HTR-8/SVneo (cell line): ENCODE results near the gene GALNT9.
"Not testable (repeated sequence)": the region's sequence is repeated elsewhere in the genome, so short reads cannot be mapped to it uniquely, and the experiment has no call there.

Experiments used
- DNase-seq: peaks from one replicate; pipeline ENCODE4 v3.0.0; 2011; ENCODE audit warnings: low spot score, mixed read lengths; ENCODE audit not compliant: insufficient read length
- FAIRE-seq: peaks from 2 replicates; lab custom pipeline; 2011; peaks lifted over from hg19 to GRCh38; lab: Jason Lieb, UNC

Gene GALNT9

DNA sequence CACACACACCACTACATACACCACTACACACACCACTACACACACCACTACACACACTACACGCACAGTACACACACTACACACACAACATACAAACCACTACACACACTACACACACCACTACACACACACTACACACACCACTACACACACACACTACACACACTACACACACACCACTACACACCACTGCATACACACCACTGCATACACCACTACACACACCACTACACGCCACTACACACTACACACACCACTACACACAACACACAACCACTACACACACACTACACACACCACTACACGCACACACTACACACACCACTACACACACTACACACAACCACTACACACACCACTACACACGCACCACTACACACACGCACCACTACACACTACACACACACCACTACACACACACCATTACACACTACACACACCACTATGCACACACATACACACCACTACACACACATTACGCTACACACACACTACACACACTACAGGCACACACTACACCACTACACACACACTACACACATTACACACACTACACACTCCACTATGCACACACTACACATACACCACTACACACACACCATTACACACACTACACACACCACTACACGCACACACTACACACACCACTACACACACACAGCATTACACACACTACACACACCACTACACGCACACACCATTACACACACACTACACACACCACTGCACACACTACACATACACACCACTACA, 172.6 kb downstream of the GALNT9 start:
- DNase-seq (no peak), FAIRE-seq (peak; percentile 99)

DNA sequence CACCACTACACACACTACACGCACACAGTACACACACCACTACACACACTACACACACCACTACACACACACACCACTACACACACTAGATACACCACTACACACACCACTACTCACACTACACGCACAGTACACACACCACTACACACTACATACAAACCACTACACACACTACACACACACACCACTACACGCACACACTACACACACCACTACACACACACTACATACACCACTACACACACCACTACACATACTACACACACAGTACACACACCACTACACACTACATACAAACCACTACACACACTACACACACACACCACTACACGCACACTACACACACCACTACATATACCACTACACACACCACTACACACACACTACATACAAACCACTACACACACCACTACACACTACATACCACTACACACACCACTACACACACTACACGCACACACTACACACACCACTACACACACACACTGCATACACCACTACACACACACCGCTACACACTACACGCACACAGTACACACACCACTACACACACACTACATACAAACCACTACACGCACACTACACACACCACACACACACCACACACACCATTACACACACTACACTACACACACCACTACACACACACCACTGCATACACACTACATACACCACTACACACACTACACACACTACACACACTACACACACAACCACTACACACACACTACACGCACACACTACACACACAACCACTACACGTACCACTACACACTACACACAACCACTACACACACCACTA, 173.4 kb downstream of the GALNT9 start:
- FAIRE-seq, result no peak
- DNase-seq, result no peak

DNA sequence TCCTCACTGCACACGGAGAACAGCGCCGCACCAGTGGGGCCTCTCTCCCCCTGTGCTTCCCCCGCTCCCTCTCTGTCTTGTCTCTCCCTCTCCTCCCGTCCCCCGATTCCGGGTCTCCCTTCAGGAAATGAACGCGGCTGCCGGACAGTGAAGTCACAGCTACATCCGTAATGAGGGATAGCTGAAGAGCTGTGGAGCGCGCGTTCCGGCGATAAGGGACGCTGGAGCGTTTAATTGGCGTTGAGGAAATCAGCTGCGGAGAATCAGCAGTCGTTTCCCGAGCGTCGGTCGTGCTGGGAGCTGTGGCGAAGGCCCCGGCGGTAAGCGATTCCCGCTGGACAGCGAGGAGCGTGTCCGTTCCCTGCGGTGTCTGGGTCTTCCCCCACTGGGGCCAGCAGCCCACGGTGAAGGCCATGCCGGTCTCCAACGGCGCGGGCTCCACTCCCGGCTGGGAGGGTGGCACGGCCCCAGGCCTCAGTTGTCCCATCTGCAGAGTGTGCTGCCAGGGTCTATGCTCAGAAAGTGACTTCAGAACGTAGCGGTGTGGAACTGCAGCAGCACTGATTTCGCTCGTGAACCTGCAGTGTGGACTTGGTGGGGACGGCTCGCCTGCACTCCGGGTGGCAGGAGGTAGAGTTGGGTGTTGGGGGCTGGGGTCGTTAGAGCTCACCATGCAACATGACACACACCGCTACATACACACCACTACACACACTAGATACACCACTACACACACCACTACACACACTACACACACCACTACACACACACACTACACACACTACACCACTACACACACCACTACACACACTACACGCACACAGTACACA, 174.2 kb downstream of the GALNT9 start:
- FAIRE-seq, result no peak

DNA sequence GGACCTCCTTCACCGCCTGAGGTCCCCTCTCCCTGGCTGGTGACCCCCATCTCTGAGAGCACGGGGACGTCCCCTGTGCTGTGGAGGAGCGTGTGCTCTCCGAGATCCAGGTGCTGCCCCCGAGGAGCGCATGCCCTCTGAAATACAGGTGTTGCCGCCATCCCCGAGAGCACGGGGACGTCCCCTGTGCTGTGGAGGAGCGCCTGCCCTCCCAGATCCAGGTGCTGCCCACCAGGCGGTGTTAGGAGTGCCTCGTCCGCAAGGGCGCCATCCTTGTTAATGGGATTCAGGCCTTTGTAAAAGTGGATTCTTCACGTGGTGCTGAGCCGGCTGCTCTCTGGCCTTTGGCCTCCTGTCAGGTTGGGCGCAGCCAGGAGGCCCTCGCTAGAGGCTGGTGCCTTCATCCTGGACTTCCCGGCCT, 175.0 kb downstream of the GALNT9 start:
- FAIRE-seq (no peak), DNase-seq (no peak)

More for the DNA sequence above, 174.2 kb downstream of the GALNT9 start:
- DNase-seq, result no peak

DNA sequence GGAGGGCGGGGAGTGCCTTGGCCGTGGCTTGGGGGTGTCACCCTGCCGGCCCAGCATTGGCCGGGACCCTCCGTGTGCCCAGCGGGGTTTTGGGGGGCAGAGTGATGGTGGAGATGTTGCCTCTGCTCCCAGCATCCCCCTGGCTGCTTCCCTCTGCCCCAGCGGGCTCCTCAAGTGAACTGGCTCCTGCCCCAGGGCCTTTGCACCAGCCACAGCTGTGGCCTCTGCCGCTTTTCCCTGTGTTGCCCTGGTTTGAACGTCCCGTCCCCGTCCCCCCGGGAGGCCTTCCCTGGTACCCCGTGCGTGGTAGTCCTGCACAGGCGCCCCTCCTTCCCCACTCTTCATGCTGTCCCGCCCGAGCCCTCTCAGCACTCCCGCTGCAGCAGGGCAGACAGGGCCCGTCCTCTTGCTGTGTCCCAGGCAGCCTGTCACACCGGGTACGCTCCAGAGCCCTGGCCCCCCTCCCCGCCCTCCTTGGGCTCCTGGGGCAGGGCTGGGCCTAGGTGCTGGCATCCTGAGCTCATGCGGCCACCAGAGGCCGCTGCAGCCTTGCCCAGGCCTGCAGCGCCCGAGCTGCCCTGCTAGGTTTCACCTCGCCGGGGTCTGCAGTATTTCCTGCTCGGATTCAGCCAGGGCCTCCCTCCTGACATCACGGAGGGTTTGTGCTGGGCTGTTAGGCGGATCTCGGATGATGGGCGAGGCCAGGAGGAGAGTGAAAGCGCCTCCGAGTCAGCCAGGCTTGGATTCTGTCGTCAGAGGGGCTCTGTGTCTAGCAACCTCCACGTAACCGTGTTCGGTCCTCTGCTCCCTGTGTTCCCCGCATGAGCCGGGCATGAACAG, 175.7 kb downstream of the GALNT9 start:
- FAIRE-seq (no peak), DNase-seq (peak; percentile 84)

DNA sequence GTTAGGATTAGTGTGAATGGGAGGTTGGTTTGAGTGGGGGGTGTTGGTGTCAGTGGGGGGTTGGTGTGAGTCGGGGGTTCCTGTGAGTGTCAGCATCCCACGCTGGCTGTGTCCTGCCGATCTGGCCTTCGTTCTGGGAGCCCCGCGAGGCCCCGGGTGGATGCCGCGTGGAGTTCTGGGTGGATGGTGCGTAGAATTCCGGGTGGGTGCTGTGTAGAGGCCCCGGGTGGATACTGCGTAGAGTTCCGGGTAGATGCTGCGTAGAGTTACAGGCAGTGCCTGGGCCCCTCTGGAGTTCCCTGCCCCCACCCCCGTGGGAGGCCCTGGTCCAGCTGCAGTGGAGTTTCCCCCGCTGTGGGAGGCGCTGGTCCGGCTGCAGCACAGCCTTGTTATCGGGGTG, 176.4 kb downstream of the GALNT9 start:
- FAIRE-seq (no peak), DNase-seq (no peak)

DNA sequence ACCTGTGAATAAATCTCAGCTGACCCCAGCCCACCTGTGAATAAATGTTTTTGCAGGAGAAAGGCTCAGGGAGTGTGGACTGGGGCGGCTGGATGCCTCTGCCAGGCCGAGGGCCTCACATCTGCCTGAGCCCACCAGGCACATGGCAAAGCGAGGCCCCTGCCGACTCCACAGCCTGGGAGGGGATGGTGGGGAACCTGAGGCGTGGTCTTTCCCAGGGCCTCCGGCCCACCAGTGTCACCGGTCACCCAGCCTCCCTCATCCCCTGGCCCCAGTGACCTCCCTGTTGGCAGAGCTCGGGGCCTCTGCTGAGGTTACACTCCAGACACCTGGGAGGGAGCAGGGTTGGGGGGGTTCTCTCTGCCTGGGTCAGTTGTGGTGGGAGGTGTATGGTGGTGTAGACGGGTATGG, 177.0 kb downstream of the GALNT9 start:
- FAIRE-seq (no peak), DNase-seq (no peak)

DNA sequence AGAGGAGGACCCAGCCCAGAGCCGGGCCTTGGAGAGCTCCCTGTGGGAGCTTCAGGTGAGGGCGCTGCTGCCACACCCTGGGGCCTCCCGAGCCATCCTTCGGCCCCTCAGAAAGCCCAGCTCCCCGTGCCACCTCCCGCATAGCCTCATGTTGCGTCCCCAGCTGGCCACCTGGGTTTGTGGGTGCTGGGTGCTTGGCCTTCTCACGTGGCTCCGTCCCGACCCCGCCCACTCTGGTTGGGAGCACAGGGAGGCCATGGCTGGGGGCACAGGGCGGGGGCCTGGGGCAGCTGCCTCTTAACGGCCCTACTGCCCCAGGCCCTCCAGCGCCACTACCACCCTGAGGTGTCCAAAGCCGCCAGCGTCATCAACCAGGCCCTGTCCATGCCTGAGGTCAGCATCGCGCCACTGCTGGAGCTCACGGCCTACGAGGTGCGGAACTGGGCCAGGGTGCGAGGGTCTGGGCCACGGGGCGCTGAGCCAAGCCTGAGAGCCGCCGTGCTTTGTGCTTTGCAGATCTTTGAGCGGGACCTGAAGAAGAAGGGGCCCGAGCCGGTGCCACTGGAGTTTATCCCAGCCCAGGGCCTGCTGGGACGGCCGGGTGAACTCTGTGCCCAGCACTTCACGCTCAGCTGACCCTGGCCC, 177.5 kb downstream of the GALNT9 start:
- DNase-seq (no peak), FAIRE-seq (no peak)

DNA sequence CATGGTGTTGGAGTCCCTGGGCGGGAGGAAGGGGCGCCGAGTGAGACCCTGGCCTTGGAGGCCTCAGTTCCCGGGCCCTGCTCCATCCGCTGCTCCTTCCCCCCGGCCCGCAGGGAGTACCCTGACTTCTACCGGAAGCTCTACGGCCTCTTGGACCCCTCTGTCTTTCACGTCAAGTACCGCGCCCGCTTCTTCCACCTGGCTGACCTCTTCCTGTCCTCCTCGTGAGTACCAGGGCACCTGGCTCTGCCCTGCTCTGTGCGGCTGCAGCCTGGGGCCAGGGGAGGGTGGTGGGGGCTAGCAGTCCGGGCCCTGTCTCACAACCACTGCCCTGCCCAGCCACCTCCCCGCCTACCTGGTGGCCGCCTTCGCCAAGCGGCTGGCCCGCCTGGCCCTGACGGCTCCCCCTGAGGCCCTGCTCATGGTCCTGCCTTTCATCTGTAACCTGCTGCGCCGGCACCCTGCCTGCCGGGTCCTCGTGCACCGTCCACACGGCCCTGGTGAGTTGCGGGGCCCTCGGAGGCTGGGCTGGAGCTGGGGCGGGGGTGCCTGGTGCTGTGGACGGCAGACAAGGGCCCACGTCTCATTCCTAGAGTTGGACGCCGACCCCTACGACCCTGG, 178.1 kb downstream of the GALNT9 start:
- FAIRE-seq (no peak), DNase-seq (no peak)

DNA sequence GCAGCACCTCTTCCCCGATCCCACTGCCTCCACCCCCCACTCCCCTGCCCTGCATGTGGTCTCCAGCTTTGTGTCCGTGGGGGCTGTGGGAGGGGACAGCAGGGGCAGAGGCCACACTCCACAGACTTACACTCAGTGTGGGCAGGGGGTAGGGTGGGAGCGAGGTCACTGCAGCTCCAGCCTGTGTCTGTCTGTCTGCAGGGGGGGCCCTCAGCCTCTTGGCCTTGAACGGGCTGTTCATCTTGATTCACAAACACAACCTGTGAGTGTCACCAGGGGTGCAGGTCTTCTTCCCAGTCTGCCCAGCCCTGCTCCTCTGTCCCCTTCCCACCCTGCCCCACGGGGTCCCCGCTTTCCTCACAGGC, 178.6 kb downstream of the GALNT9 start:
- DNase-seq, result no peak
- FAIRE-seq, result no peak

DNA sequence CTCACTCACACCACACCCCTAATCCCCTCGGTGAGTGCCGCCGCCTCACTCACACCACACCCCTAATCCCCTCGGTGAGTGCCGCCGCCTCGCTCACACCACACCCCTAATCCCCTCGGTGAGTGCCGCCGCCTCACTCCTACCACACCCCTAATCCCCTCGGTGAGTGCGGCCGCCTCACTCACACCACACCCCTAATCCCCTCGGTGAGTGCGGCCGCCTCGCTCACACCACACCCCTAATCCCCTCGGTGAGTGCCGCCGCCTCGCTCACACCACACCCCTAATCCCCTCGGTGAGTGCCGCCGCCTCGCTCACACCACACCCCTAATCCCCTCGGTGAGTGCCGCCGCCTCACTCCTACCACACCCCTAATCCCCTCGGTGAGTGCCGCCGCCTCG, 179.9 kb downstream of the GALNT9 start:
- peak; percentile 81 for FAIRE-seq
- not testable (repeated sequence) for DNase-seq

DNA sequence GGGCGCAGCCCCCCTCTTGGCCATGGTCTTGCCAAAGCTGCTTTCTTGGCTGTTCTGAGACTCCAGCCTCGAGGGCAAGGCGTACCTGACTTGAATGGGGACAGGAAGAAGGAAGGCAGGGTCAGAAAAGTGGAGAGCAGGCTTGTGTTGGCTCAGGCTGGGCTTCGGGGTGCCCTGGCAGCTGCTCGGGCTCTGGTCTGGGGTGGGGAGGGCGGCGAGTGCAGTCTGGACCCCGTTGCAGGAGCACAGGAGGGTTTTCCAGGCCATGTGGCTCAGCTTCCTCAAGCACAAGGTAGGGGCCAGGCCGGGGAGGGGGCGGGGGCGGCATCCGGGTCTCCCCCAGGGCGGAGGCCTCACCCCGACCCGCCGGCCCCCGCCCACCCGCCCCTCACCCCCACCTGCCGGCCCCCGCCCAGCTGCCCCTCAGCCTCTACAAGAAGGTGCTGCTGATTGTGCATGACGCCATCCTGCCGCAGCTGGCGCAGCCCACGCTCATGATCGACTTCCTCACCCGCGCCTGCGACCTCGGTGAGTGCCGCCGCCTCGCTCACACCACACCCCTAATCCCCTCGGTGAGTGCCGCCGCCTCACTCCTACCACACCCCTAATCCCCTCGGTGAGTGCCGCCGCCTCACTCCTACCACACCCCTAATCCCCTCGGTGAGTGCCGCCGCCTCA, 180.9 kb downstream of the GALNT9 start:
- DNase-seq (no peak), FAIRE-seq (no peak)

DNA sequence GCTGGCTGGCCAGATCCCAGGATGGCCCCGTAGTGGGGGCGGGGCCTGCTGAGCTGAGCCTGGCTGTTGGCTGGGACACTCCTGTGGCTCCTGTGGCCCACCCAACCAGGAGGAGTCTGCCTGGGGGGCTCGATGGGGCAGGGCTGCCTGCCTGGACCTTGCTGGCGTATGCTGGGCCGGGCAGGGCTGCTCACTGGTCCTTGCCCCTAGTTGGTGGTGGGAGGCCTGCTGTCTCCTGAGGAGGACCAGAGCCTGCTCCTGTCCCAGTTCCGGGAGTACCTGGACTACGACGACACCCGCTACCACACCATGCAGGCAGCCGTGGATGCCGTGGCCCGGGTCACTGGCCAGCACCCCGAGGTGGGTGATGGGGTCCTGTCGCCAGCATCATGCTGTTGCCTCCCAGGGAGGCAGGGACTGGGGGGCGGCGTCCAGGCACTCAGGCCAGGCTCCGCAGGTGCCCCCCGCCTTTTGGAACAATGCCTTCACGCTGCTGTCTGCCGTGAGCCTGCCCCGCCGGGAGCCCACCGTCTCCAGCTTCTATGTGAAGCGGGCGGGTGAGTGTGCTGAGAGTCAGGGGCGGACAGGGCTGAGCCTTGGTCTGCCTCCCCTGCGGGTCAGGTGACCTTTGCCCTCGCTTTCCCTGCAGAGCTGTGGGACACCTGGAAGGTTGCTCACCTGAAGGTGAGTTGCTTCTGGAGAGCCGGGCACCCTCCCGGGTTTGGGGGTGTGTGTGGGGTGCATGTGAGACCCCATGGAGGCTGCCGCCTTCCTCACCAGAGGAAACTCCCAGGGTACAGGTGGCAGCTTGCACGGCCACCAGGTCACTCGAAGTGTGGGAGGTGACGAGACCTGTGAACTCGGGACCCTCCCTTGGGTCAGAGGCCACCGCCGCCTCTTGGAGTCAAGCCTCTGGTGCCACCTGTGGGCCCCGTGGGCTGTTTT, 181.7 kb downstream of the GALNT9 start:
- FAIRE-seq (no peak), DNase-seq (no peak)

DNA sequence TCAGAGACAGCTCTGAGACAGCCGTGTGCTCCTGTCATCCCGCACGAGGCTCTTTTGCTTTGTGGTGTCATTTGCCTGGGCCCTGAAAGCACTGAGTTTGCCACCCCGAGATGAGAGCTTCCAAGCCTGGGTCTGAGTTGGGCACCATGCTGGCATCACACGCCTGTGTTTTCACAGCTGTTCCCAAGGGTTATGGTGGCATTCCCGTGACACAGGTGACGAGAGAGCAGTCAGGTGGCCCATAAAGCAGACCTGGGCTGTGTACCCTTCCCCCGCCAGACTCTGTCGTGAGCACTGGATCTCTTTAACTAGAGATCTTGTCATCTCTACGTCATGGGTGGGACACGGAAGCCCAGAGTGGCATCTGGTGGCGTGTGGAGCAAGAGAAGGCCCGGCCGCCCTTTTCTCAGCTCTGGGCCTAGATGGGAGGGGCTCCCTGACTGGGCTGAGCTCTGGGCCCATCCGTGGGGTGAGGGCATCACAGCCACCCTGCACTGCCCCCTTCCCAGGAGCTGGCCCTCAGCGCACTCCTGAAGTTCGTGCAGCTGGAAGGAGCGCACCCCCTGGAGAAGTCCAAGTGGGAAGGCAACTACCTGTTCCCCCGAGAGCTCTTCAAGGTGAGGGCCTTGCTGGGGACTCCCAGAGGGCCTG, 182.5 kb downstream of the GALNT9 start:
- FAIRE-seq (no peak), DNase-seq (no peak)
